GM12865 (cell line): ENCODE results near the gene ALDH3B2.
"Not testable (repeated sequence)": the region's sequence is repeated elsewhere in the genome, so short reads cannot be mapped to it uniquely, and the experiment has no call there.

Experiments
- DNase-seq: peaks from one replicate; pipeline ENCODE4 v3.0.0; 2010; ENCODE audit warnings: low read depth
- H3K4me3 ChIP-seq: 2 replicates; pipeline ENCODE4 v1.5.1; 2011; ENCODE audit warnings: mild to moderate bottlenecking, low read depth, low read length, control low read depth
- CTCF ChIP-seq: IDR thresholded peaks from 2 replicates; pipeline ENCODE4 v1.5.1; 2011; ENCODE audit warnings: low read length, control low read depth, low read depth, inconsistent platforms; ENCODE audit not compliant: insufficient read depth; ENCODE audit errors: missing control alignments

ALDH3B2 gene

GRCh38 chr11:67638535-67639437, 35.6 kb downstream of the ALDH3B2 start:
- no peak for DNase-seq
- H3K4me3 ChIP-seq = no peak overlapping the region
- no peak for TF ChIP-seq CTCF

GRCh38 chr11:67637441-67637840, 37.0 kb downstream of the ALDH3B2 start:
- DNase-seq, H3K4me3 ChIP-seq: not testable (repeated sequence)

GRCh38 chr11:67636962-67637361, 37.5 kb downstream of the ALDH3B2 start:
- DNase-seq = peak; percentile 55
- no peak overlapping the region for H3K4me3 ChIP-seq
- no peak for TF ChIP-seq CTCF

GRCh38 chr11:67635231-67635521, 39.2 kb downstream of the ALDH3B2 start:
- no peak overlapping the region for H3K4me3 ChIP-seq
- DNase-seq = no peak

GRCh38 chr11:67634366-67635230, 39.8 kb downstream of the ALDH3B2 start:
- H3K4me3 ChIP-seq = no peak overlapping the region
- no peak for DNase-seq
- TF ChIP-seq CTCF = no peak

More at GRCh38 chr11:67635231-67635521, 39.2 kb downstream of the ALDH3B2 start:
- TF ChIP-seq CTCF = no peak

GRCh38 chr11:67633758-67634365, 40.6 kb downstream of the ALDH3B2 start:
- no peak for DNase-seq
- no peak for TF ChIP-seq CTCF
- H3K4me3 ChIP-seq = no peak overlapping the region

- no peak for TF ChIP-seq CTCF
- no peak overlapping the region for H3K4me3 ChIP-seq
- DNase-seq = no peak
These were observed 41.3 kb downstream of the ALDH3B2 start for GRCh38 chr11:67632982-67633755.
